CD4-positive, alpha-beta T cell treated with Interferon alpha-2 for 1 hour (primary cell): ENCODE results near the gene MPZL2.

ENCODE experiments used
- DNase-seq, 2 donors: peaks; one replicate each; pipeline ENCODE4 v3.0.0-alpha.2; 2020 to 2022

The MPZL2 gene

DNA sequence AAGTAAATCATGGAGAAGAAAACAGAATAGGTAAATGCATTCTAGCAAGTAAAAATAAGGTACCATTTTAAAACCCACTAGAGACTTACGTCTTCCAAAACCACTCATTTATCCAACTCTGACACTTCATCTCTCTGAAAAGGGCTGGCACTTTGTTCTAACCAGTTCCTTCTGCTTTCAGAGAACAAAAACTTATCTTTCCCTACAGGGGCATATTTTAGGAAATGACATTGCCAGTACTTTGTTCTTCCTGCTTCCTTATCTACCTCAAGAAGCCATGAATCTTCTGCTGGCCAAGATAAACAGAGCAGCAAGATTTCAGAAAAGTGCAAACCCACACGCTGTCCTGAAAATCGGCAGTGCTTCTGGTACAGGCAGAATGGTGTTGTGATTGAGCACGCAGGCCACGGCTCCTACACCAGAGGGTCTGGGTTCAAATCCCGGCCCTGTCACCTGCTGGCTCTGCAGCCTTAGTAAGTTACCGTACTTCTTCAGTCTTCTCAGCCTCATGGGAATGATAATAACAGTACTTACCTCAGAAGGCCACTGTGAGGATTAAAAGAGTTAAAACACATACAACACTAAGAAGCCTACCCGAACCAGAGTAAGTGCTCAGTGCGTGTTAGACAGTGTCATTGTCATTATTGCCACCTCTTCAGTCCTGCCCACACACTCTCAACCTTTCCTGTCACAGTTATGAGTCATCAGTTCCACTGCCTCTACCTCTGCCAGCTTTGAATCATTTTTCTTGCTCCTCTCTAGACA is 22.9 kb downstream of the MPZL2 start:
- DNase-seq, result peak; percentile 63 to 79

GRCh38 chr11:118239509-118240205 is 24.4 kb downstream of the MPZL2 start:
- no peak for DNase-seq

DNA sequence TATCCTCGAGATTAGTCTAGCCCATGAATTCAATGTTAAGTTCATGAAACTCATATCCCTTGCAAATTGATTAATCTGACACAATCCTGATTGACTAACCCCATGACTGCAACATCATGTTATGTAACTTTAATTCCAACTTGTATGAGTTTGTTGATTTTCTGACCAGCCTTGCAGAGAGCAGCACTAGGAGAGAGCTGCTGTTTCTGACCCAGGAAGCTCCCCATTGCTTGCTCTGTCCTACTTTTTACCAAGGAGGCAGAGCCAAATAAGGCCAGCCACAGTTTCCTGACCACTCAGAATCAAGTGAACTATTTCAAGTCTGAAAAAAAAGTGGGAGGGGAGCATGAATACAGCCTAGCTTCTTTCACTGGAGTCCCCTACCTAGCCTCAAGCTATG is 25.2 kb downstream of the MPZL2 start:
- DNase-seq, result no peak

- no peak for DNase-seq
Observed at GRCh38 chr11:118238421-118238820, 25.7 kb downstream of the MPZL2 start.

DNA sequence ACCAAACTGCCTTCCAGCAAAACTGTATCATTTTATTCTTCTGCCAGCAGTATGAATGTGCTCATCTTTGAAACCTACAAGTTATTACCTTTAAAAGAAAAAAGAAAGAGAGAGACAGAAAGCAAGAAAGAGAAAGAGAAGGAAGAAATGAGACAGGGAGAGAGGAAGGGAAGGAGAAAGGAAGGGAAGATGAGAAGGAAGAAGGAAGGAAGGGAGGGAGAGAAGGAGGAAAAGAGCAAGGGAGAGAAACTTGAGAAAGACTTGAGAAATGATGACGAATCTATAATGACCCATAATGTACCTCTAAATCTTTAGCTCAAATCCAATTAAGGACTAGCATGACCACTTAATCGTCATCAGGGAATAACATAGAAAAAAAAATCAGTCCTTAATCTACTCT is 27.9 kb downstream of the MPZL2 start:
- no peak for DNase-seq

GRCh38 chr11:118234833-118235232 is 29.3 kb downstream of the MPZL2 start:
- DNase-seq, result no peak

DNA sequence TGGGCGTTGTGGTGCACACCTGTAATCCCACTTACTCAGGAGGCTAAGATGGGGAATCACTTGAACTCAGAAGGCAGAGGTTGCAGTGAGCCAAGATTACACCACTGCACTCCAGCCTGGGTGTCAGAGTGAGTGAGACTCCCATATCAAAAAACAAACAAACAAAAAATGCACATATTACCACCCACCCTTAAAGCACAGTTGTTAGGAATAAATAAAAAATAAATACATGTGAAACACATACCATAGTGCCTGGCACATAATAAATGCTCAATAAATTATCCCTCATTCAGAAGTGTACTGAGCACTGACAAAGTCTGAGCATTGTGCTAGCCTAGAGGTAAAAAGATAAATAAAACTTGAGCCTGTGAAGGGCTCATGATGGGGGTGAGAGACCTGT is 30.2 kb downstream of the MPZL2 start:
- DNase-seq, result no peak

DNA sequence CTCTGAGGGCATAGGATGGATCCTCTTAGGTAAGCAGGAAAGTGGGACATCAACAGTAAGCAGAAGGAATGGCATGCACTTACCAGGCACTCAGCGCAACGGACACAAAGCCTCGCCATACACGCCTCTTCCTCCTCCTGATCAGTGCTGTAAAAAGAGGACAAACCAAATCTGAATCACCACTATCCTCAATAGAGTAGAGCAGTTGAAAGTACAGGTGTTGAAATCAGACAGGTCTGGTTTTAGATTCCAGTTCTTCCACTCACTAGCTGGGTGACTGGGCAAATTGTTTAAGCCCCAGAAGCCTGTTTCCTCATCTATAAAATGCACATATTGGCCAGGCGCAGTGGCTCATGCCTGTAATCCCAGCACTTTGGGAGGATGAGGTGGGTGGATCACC is 30.7 kb downstream of the MPZL2 start:
- no peak for DNase-seq

GRCh38 chr11:118232659-118233058 is 31.4 kb downstream of the MPZL2 start:
- DNase-seq, result no peak

- no peak for DNase-seq
Observed at GRCh38 chr11:118231461-118231860, 32.6 kb downstream of the MPZL2 start.

GRCh38 chr11:118230088-118230487 is 34.0 kb downstream of the MPZL2 start:
- DNase-seq, result peak; percentile 25 to 74

DNA sequence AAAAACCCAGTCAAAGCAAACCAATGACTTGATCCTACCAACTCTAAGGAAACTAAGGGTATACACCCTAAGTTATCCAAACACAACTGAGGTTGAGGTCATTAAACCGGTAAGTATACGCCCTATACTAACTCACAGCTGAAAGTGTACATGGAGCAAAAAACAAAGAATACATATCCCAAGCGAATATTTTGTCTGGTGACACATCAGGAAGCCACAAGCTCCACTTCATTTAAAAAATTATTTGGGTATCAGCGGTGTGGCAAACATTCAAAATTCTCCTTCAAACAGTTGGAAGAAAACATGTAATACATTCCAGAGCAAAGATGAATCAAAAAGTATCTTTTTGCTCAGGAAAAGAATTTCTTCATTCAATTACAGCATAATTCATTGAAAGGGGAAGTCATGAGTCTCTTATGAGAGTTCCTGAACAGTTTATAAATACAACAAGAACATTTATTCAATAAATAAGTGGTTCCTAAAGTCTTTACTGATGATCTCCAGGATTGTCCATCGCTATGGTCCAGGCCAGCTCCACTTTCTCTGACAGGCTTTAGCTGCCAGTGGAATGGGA is 34.7 kb downstream of the MPZL2 start:
- DNase-seq, result no peak

- DNase-seq, result peak; percentile 14 to 65
Observed at GRCh38 chr11:118227865-118228785, 36.0 kb downstream of the MPZL2 start.

DNA sequence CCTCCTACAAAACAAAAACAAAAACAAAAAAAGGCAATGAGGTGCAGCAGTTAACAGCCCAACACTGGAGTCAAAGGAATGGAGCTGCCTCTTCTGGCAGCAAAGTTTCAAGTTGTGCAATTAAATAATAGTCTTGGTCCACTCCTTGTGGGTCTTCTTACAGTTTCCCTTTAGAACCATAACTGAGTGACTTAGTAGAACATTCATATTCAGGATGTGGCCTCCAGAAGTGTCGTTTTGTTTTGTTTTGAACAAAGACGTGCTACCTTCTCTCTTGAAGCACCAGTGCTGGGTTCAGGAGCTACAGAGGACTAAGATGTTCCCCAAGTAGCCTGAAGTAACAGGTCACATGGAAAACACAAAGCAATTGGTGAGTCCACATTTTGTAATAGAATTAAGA is 37.3 kb downstream of the MPZL2 start:
- DNase-seq, result no peak

GRCh38 chr11:118226296-118226695 is 37.8 kb downstream of the MPZL2 start:
- peak in 1 of 2 donors; percentile 22 for DNase-seq

DNA sequence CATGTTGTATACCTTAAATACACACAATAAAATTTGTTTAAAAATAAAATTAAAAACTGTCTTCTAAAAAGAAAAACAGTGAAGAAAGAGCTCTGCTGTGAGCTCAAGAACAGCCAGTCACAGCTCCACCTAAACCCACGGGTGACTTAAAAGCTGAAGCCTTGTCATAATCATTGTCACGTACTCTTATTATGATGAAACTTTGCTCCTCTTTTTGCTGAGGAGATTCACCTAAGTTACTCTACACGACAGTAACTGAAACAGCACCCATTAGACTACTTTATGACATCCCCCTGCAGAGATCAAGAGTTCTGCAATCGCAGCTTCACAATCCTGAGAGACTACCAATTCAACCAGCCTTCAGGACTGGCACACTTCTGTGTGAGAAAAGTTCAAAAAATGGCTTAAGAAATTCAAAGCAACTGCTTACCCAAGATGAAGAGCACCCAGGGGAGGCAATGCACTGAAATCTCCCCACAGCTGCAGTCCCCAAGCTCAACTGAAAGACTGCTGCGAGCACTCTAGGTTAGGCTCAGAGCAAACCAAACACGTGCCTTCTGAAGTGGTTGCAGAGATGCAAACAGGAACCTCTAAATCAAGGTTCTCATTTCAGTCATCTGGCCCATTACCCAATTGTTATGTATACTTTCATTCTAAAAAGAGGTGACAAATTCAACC is 39.4 kb downstream of the MPZL2 start, which contains the start of gene JAML:
Gene JAML, minus strand, starts transcription at position 501 of the 678 bp plus-strand sequence. CDS start 10,145 bp downstream, outside the sequence.
- DNase-seq, result peak; percentile 58 to 76

- no peak for DNase-seq
Observed at GRCh38 chr11:118223992-118224391, 40.1 kb downstream of the MPZL2 start.

GRCh38 chr11:118223570-118223969 is 40.5 kb downstream of the MPZL2 start:
- no peak for DNase-seq

GRCh38 chr11:118222437-118222836 is 41.7 kb downstream of the MPZL2 start:
- no peak for DNase-seq

DNA sequence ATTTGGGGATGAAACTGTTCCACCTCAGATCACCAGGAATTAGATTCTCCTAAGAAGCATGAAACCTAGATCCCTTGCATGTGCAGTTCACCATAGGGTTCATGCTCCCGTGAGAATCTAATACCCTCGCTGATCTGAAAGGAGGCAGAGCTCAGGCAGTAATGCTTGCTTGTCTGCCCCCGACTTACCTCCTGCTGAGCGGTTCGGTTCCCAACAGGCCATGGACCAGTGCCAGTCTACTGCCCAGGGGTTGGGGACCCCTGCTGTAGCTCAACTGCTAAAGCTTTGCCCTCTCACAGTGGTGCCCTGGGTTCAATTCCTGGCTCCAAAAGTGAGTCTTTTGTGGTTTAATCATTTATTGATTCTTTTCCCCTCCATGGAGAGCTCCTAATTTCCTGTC is 42.7 kb downstream of the MPZL2 start:
- no peak for DNase-seq

- DNase-seq, result no peak
Observed at GRCh38 chr11:118219732-118220131, 44.4 kb downstream of the MPZL2 start.

DNA sequence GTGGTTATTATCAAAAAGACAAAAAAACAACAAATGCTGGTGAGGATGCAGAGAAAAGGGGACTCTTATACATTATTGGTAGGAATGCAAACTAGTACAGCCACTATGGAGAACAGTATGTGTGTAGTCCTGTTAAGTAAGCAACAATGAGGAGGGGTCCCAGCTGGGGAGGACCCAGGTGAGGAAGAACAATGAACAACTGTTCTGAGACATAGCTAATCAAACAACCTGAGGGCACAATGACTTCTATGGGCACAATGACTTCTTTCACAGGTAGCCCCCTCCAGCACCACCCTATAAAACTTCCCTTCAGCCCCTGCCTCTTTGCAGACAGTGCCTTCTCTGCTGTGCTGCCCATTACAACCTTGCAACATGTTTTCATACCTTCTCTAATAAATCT is 44.9 kb downstream of the MPZL2 start:
- DNase-seq, result no peak
